GM19035 (cell line): ENCODE data around the gene FAM110C.
"Not testable (repeated sequence)": the region's sequence is repeated elsewhere in the genome, so short reads cannot be mapped to it uniquely, and the experiment has no call there.

Source experiments
- ATAC-seq: cut with Tn5 transposase; IDR thresholded peaks from one replicate; pipeline ENCODE4 v1.9.1; 2021; ENCODE audit not compliant: unreplicated experiment

FAM110C gene

GRCh38 chr2:44748-45341, 1.5 kb downstream of the FAM110C start:
- no peak for ATAC-seq

GRCh38 chr2:42788-43187, 3.5 kb downstream of the FAM110C start:
- no peak for ATAC-seq

- ATAC-seq: no peak
These were observed 5.8 kb downstream of the FAM110C start for GRCh38 chr2:40465-40864.

GRCh38 chr2:38155-38554, 8.2 kb downstream of the FAM110C start:
- no peak for ATAC-seq

DNA sequence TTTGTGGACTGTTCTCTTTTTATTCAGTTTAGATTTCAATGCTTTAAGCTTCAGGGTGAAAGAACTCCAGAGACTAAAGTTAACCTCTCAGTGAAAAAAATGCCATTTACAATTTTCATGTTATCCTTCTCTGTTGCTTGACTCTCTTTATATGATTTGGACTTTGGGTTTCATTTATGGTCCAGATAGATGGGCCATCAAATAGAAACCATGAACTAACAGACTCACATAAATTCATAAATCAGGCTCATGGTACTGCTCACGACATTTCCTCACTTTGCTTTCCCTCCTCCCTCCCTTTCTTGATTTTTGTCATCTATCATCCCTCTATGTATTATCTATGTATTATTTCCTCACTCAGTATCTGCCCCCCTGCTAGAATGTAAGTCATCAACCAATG, 10.0 kb downstream of the FAM110C start:
- ATAC-seq: no peak

- ATAC-seq: no peak
These were observed 10.5 kb downstream of the FAM110C start for GRCh38 chr2:35852-36251.

GRCh38 chr2:33620-34019, 12.7 kb downstream of the FAM110C start:
- ATAC-seq: no peak

DNA sequence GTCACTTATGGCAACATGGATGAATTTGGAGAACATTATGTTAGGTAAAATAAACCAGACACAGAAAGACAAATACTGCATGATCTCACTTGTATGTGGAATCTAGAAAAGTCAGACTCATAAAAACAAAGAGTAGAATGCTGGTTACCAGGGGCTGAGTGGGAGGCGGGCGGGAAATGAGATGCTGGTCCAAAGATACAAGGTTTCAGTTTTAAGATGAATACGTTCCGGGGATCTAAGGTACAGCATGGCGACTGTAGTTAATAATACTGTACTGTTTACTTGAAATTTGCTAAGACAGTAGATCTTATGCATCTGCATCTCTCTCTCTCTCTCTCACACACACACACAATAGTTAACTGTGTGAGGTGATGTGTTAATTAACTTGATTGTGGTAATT, 14.2 kb downstream of the FAM110C start:
- ATAC-seq: no peak

DNA sequence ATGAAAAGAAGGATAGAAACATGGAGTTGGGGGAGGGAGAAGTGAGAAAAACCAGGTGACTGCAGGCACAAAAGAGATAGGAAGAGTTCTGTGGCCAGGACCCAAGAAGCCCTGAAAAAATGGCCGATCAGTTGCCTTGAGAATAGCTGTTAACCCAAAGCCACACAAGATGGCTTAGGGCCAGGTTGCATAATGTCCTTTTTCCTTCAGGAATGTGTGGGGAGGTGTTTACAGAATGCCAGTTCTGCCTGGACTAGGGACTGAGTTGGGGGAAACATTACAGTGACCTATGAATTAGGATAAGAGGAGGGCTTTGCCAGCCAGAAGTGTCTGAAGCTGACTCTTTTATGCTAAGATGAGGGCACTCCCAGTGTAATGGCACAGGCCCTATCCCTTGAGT, 17.1 kb downstream of the FAM110C start:
- ATAC-seq: no peak

DNA sequence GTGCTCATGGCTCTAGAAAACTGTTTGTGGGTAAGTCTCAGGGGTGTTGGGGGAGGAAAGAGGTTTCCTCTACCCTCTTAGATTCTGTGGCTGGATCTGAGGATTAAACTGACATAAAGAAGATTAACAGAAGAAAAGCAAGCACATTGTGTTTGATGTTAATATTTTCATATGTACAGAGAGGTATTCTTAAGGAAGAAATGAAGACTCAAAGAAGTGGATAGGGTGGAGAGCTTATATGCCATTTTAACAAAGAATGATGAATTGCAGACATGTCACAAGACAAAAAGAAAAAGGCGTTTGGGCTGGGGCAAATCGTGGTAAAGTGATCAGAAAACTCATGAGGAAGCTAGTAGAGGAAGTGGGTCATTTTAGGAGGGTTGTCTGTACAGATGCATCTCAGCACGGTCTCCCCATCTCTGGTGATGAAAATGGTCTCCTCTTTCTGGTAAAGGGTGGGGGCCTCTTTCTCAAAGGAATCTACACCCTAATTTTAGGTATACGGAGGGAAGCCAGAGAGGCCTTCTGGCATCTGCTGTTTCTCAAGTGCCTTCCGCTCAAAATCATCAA, 17.8 kb downstream of the FAM110C start:
- ATAC-seq: no peak

GRCh38 chr2:26891-27290, 19.4 kb downstream of the FAM110C start:
- no peak for ATAC-seq

DNA sequence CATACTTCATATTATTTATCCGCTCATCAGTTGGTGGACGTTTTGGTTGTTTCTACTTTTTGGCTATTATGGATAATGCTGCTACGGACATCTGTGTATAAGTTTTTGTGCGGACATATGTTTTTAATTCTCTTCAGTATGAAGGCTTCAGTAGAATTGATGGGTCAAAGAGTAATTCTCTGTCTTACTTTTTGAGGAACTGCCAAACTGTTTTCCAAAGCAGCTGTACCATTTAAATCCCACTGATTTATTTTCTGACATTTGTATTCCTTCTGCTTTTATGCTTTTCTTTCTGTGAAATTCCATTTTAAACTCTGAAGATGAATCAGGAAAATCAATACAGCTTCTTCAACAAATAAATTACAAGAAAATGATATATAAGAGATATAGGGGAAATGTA, 20.8 kb downstream of the FAM110C start:
- no peak for ATAC-seq

GRCh38 chr2:24591-24990, 21.7 kb downstream of the FAM110C start:
- not testable (repeated sequence) for ATAC-seq

DNA sequence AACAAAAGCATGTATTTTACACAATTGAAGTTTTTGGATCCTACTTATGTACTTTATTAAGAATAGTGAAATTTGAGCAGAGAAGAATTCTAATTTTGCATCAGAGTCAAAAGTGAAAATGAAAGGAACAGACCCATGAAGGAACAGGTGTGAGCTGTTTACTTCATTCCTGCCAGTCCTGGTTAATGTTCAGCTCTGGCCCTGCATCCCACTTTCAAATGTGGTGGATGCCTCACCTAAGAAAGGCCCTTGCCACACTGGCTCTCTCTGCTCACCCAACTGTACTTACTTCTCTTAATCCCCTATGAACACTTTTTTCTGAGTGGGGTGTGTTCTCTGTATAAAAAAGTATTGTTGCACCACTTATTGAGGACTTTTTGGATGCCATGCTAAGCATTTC, 22.2 kb downstream of the FAM110C start:
- no peak for ATAC-seq

- no peak for ATAC-seq
These were observed 23.0 kb downstream of the FAM110C start for GRCh38 chr2:23283-23682.

DNA sequence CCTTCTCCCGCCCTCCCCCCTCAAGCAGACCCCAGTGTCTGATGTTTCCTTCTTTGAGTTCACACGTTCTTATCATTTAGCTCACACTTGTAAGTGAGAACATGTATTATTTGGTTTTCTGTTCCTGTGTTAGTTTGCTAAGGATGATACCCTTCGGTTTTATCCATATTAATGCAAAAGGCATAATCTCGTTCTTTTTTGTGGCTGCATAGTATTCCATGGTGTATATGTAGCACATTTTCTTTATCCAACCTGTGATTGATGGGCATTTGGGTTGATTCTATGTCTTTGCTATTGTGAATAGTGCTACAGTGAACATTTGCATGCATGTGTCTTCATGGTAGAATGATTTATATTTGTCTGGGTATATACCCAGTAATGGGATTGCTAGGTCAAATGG, 24.1 kb downstream of the FAM110C start:
- ATAC-seq: not testable (repeated sequence)

GRCh38 chr2:20259-20658, 26.0 kb downstream of the FAM110C start:
- not testable (repeated sequence) for ATAC-seq

GRCh38 chr2:19505-19904, 26.8 kb downstream of the FAM110C start:
- ATAC-seq: no peak

- no peak for ATAC-seq
These were observed 27.7 kb downstream of the FAM110C start for GRCh38 chr2:18402-19271.

GRCh38 chr2:15916-16315, 30.4 kb downstream of the FAM110C start:
- ATAC-seq: not testable (repeated sequence)

DNA sequence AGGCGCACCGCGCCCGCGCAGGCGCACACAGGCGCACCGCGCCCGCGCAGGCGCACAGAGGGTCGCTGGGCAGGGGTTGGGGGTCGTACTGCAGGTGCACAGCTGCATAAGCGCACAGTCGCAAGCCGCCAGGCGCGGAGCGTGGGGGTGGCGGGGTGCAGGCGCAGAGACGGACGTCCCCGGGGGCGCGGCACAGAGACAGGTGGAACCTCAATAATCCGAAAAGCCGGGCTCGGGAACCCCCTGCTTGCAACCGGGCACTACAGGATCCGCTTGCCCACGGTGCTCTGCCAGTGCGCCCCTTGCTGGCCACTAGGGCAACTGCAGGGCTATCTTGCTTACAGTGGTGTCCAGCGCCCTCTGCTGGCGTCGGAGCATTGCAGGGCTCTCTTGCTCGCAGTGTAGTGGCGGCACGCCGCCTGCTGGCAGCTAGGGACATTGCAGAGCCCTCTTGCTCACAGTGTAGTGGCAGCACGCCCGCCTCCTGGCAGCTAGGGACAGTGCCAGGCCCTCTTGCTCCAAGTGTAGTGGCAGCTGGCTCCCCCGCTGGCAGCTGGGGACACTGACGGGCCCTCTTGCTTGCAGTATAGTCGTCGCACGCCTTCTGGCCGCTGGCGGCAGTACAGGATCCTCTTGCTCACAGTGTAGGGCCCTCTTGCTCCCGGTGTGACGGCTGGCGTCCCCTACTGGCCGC, 34.9 kb downstream of the FAM110C start:
- no peak for ATAC-seq
